Iris pigment epithelial cell (primary cell): ENCODE data around the gene PCDH15.

Experiments used
- DNase-seq: peaks from one replicate; pipeline ENCODE4 v3.0.0-alpha.2; 2011; ENCODE audit warnings: low read depth

The PCDH15 gene

GRCh38 chr10:54708021-54708420 is 93.0 kb downstream of the PCDH15 start:
- no peak for DNase-seq

- DNase-seq, result peak; percentile 13
These were observed 98.2 kb downstream of the PCDH15 start for GRCh38 chr10:54702583-54703485.

- DNase-seq, result no peak
These were observed 109.7 kb downstream of the PCDH15 start for GRCh38 chr10:54691331-54691730.

GRCh38 chr10:54682554-54682953 is 118.5 kb downstream of the PCDH15 start:
- no peak for DNase-seq

GRCh38 chr10:54681136-54681535 is 119.9 kb downstream of the PCDH15 start:
- DNase-seq, result no peak

- no peak for DNase-seq
These were observed 133.9 kb downstream of the PCDH15 start for GRCh38 chr10:54667136-54667535.

- DNase-seq, result no peak
These were observed 134.8 kb downstream of the PCDH15 start for GRCh38 chr10:54666192-54666591.

- no peak for DNase-seq
These were observed 135.9 kb downstream of the PCDH15 start for GRCh38 chr10:54665095-54665494.

GRCh38 chr10:54660397-54660796 is 140.6 kb downstream of the PCDH15 start:
- DNase-seq, result no peak

- DNase-seq, result no peak
These were observed 144.4 kb downstream of the PCDH15 start for GRCh38 chr10:54656643-54657042.

GRCh38 chr10:54653518-54653917 is 147.5 kb downstream of the PCDH15 start:
- DNase-seq, result no peak

- no peak for DNase-seq
These were observed 150.5 kb downstream of the PCDH15 start for GRCh38 chr10:54650547-54650946.

- no peak for DNase-seq
These were observed 179.0 kb downstream of the PCDH15 start for GRCh38 chr10:54622017-54622416.

- DNase-seq, result no peak
These were observed 180.7 kb downstream of the PCDH15 start for GRCh38 chr10:54620352-54620751.

GRCh38 chr10:54614072-54614471 is 187.0 kb downstream of the PCDH15 start:
- DNase-seq, result no peak

- no peak for DNase-seq
These were observed 187.9 kb downstream of the PCDH15 start for GRCh38 chr10:54613162-54613561.

GRCh38 chr10:54609423-54609822 is 191.6 kb downstream of the PCDH15 start:
- no peak for DNase-seq

GRCh38 chr10:54607983-54608382 is 193.0 kb downstream of the PCDH15 start:
- no peak for DNase-seq

- DNase-seq, result no peak
These were observed 206.7 kb downstream of the PCDH15 start for GRCh38 chr10:54594289-54594688.

GRCh38 chr10:54587971-54588370 is 213.1 kb downstream of the PCDH15 start:
- DNase-seq, result no peak

- DNase-seq, result no peak
These were observed 215.5 kb downstream of the PCDH15 start for GRCh38 chr10:54585572-54585971.

GRCh38 chr10:54577682-54578081 is 223.3 kb downstream of the PCDH15 start:
- no peak for DNase-seq

GRCh38 chr10:54576541-54576940 is 224.5 kb downstream of the PCDH15 start:
- DNase-seq, result no peak

GRCh38 chr10:54559498-54559897 is 241.5 kb downstream of the PCDH15 start:
- DNase-seq, result peak; percentile 26
